ENCODE results near the gene IGSF23. TPM values are rescaled to one million over a fixed set of nuclear protein-coding genes. Genes with fewer than 3 reads are reported as not detected.
A peak's percentile ranks its signal among the peaks of the same experiment; 100 is the strongest.

The IGSF23 gene
- total RNA-seq: not detected

- Mint-ChIP-seq H3K9me3 (no peaks in the 10 kb centered on the region), H3K36me3 (ENCODE audit: low read depth) (no peaks in the 10 kb centered on the region), H3K27me3 (no peaks in the 10 kb centered on the region), H3K4me1 (no peaks in the 10 kb centered on the region), H3K4me3 (no peak within 1 kb of the TSS), H3K27ac (no peak within 1 kb of the TSS)
- ATAC-seq (replicated peaks): no peak
Measured at GRCh38 chr19:44613295-44614178, at the start of gene IGSF23. Gene IGSF23 (plus strand): TSS chr19:44613563. CDS start chr19:44613646, 83 bp downstream.

- Mint-ChIP-seq H3K27ac (no peak overlapping the region), H3K9me3 (no peaks in the 10 kb centered on the region), H3K4me1 (no peaks in the 10 kb centered on the region), H3K4me3 (no peak overlapping the region), H3K36me3 (ENCODE audit: low read depth) (no peaks in the 10 kb centered on the region), H3K27me3 (peaks cover 25% of the 10 kb centered on the region)
- no peak for ATAC-seq (replicated peaks)
Measured at GRCh38 chr19:44566984-44567383, 46.4 kb upstream of the IGSF23 start.

- no peaks in the 10 kb centered on the region for H3K9me3 Mint-ChIP-seq
- no peak for ATAC-seq (replicated peaks)
- no peak overlapping the region for H3K4me3 Mint-ChIP-seq
Measured at GRCh38 chr19:44567745-44568144, 45.6 kb upstream of the IGSF23 start.

GRCh38 chr19:44570603-44570983, 42.8 kb upstream of the IGSF23 start:
- Mint-ChIP-seq H3K9me3 (no peaks in the 10 kb centered on the region), H3K4me3 (no peak overlapping the region), H3K4me1 (no peaks in the 10 kb centered on the region), H3K27ac (no peak overlapping the region), H3K36me3 (ENCODE audit: low read depth) (no peaks in the 10 kb centered on the region), H3K27me3 (peaks cover 26% of the 10 kb centered on the region)
- ATAC-seq (replicated peaks): no peak

More at GRCh38 chr19:44567745-44568144, 45.6 kb upstream of the IGSF23 start:
- H3K36me3 Mint-ChIP-seq (ENCODE audit: low read depth): no peaks in the 10 kb centered on the region
- H3K27me3 Mint-ChIP-seq: peaks cover 25% of the 10 kb centered on the region
- H3K4me1 Mint-ChIP-seq: no peaks in the 10 kb centered on the region
- H3K27ac Mint-ChIP-seq: no peak overlapping the region

- Mint-ChIP-seq H3K4me1 (no peaks in the 10 kb centered on the region), H3K4me3 (no peak overlapping the region), H3K36me3 (ENCODE audit: low read depth) (no peaks in the 10 kb centered on the region), H3K9me3 (no peaks in the 10 kb centered on the region), H3K27ac (no peak overlapping the region), H3K27me3 (peaks cover 22% of the 10 kb centered on the region)
- peak; percentile 56 for ATAC-seq (replicated peaks)
Measured at GRCh38 chr19:44570984-44571684, 42.2 kb upstream of the IGSF23 start.

GRCh38 chr19:44571830-44572580, 41.4 kb upstream of the IGSF23 start:
- Mint-ChIP-seq H3K9me3 (no peaks in the 10 kb centered on the region), H3K4me3 (no peak overlapping the region), H3K36me3 (ENCODE audit: low read depth) (no peaks in the 10 kb centered on the region), H3K27ac (no peak overlapping the region), H3K27me3 (peaks cover 19% of the 10 kb centered on the region), H3K4me1 (no peaks in the 10 kb centered on the region)
- ATAC-seq (replicated peaks): no peak

GRCh38 chr19:44572581-44572900, 40.8 kb upstream of the IGSF23 start:
- no peak for ATAC-seq (replicated peaks)
- Mint-ChIP-seq H3K4me3 (no peak overlapping the region), H3K27me3 (peaks cover 18% of the 10 kb centered on the region), H3K4me1 (no peaks in the 10 kb centered on the region), H3K27ac (no peak overlapping the region), H3K36me3 (ENCODE audit: low read depth) (no peaks in the 10 kb centered on the region), H3K9me3 (no peaks in the 10 kb centered on the region)

- H3K4me3 Mint-ChIP-seq: no peak overlapping the region
- peaks cover 13% of the 10 kb centered on the region for H3K27me3 Mint-ChIP-seq
- no peaks in the 10 kb centered on the region for H3K4me1 Mint-ChIP-seq
- no peak for ATAC-seq (replicated peaks)
- no peaks in the 10 kb centered on the region for H3K36me3 Mint-ChIP-seq (ENCODE audit: low read depth)
- H3K27ac Mint-ChIP-seq: no peak overlapping the region
- no peaks in the 10 kb centered on the region for H3K9me3 Mint-ChIP-seq
Measured at GRCh38 chr19:44573183-44573582, 40.2 kb upstream of the IGSF23 start.

- peaks cover 13% of the 10 kb centered on the region for H3K27me3 Mint-ChIP-seq
- no peak overlapping the region for H3K4me3 Mint-ChIP-seq
- H3K4me1 Mint-ChIP-seq: no peaks in the 10 kb centered on the region
- no peak overlapping the region for H3K27ac Mint-ChIP-seq
- ATAC-seq (replicated peaks): no peak
- H3K36me3 Mint-ChIP-seq (ENCODE audit: low read depth): no peaks in the 10 kb centered on the region
- H3K9me3 Mint-ChIP-seq: no peaks in the 10 kb centered on the region
Measured at GRCh38 chr19:44573627-44574026, 39.7 kb upstream of the IGSF23 start.

GRCh38 chr19:44574186-44574950, 39.0 kb upstream of the IGSF23 start:
- Mint-ChIP-seq H3K27me3 (peaks cover 10% of the 10 kb centered on the region), H3K36me3 (ENCODE audit: low read depth) (no peaks in the 10 kb centered on the region), H3K4me3 (no peak overlapping the region), H3K9me3 (no peaks in the 10 kb centered on the region), H3K4me1 (no peaks in the 10 kb centered on the region), H3K27ac (no peak overlapping the region)
- ATAC-seq (replicated peaks): no peak

GRCh38 chr19:44575116-44575700, 38.2 kb upstream of the IGSF23 start:
- no peak overlapping the region for H3K27ac Mint-ChIP-seq
- H3K27me3 Mint-ChIP-seq: peaks cover 6% of the 10 kb centered on the region
- H3K9me3 Mint-ChIP-seq: no peaks in the 10 kb centered on the region
- no peak overlapping the region for H3K4me3 Mint-ChIP-seq
- no peaks in the 10 kb centered on the region for H3K4me1 Mint-ChIP-seq
- H3K36me3 Mint-ChIP-seq (ENCODE audit: low read depth): no peaks in the 10 kb centered on the region
- ATAC-seq (replicated peaks): no peak

- H3K4me1 Mint-ChIP-seq: no peaks in the 10 kb centered on the region
- no peak overlapping the region for H3K4me3 Mint-ChIP-seq
- peaks cover 4% of the 10 kb centered on the region for H3K27me3 Mint-ChIP-seq
- H3K9me3 Mint-ChIP-seq: peaks cover 3% of the 10 kb centered on the region
- H3K27ac Mint-ChIP-seq: no peak overlapping the region
- no peaks in the 10 kb centered on the region for H3K36me3 Mint-ChIP-seq (ENCODE audit: low read depth)
- no peak for ATAC-seq (replicated peaks)
Measured at GRCh38 chr19:44576843-44577565, 36.4 kb upstream of the IGSF23 start.

GRCh38 chr19:44577566-44577874, 35.8 kb upstream of the IGSF23 start:
- H3K36me3 Mint-ChIP-seq (ENCODE audit: low read depth): no peaks in the 10 kb centered on the region
- H3K4me3 Mint-ChIP-seq: no peak overlapping the region
- no peaks in the 10 kb centered on the region for H3K4me1 Mint-ChIP-seq
- no peak overlapping the region for H3K27ac Mint-ChIP-seq
- H3K9me3 Mint-ChIP-seq: peaks cover 3% of the 10 kb centered on the region
- no peak for ATAC-seq (replicated peaks)
- H3K27me3 Mint-ChIP-seq: peaks cover 7% of the 10 kb centered on the region

Data from activated T-helper 17 cell treated with anti-CD3 and anti-CD28 coated beads, Interleukin-2, amount 50 U/mL, for 72 hours (primary cell).